ENCODE data around the gene SLC6A18. TPM values are rescaled to one million over a fixed set of nuclear protein-coding genes. Genes with fewer than 3 reads are reported as not detected.
A peak's percentile ranks its signal among the peaks of the same experiment; 100 is the strongest.

SLC6A18 gene
- total and polyA plus RNA-seq, 9 of the 15 experiments (the other 6 are each of a cell fraction or from before 2014, with no cell fraction given), result not detected

DNA sequence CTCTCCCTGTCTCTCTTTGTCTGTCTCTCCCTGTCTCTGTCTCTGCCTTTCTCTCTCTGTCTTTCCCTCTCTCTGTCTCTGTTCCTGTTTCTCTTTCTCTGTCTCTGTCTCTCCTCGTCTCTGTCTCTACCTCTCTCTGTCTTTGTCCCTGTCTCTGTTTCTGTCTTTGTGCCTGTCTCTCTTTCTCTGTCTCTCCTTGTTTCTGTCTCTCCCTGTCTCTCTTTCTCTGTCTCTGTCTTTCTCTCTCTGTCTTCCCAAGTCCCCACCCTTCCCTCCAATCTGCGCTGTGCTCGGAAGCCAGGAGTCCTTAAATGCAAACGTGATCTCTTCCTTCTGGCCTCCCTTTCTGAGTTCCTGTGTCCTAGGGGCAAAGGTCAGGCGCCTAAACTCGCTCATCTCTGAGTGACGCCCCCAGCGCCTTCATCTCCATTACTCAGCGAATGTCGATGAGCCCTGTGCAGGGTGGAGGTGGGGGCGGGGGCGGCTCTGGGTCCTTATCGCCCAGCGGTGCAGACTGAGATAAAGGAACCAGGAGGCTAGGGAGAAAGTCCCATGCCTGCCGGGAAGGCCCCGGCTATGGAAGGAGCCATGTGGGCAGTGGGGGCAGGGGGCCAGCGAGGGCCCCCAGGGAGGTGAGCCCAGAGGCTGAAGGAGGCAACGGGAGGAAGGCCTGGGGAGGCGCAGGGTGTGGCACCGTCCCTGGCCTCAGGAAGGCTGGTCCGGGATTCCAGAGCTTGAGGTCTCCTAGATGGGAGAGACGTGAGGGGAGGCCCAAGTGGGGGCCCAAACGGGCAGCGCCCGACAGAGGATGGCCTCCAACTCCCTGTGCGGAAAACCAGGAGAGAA, 25.3 kb upstream of the SLC6A18 start (continued):
- no peak for TF ChIP-seq ZNF282 (CRISPR knock-in tag; IDR thresholded peaks at IDR 0.05)
- TF ChIP-seq POLR3G (IDR thresholded peaks at IDR 0.05; ENCODE audit: extremely low read depth, insufficient read length, insufficient replicate concordance), result no peak
- no peak; the same call in 1 of the 2 replicates for TF ChIP-seq MBD2 (IDR thresholded peaks at IDR 0.05; ENCODE audit: borderline replicate concordance, low read depth)
- TF ChIP-seq NFE2 (IDR thresholded peaks at IDR 0.05; ENCODE audit: low read depth), result peak; percentile 90
- TF ChIP-seq ZFX (CRISPR knock-in tag; IDR thresholded peaks at IDR 0.05), result peak; percentile 52; the same call in 1 of the 2 replicates
- TF ChIP-seq CBFA2T3 (IDR thresholded peaks at IDR 0.05), result peak; percentile 80
- TF ChIP-seq L3MBTL2 (IDR thresholded peaks at IDR 0.05), result peak; percentile 80
- no peak for TF ChIP-seq HCFC1 (IDR thresholded peaks at IDR 0.05; ENCODE audit: low read depth, low read length)
- TF ChIP-seq, protein P1, sequence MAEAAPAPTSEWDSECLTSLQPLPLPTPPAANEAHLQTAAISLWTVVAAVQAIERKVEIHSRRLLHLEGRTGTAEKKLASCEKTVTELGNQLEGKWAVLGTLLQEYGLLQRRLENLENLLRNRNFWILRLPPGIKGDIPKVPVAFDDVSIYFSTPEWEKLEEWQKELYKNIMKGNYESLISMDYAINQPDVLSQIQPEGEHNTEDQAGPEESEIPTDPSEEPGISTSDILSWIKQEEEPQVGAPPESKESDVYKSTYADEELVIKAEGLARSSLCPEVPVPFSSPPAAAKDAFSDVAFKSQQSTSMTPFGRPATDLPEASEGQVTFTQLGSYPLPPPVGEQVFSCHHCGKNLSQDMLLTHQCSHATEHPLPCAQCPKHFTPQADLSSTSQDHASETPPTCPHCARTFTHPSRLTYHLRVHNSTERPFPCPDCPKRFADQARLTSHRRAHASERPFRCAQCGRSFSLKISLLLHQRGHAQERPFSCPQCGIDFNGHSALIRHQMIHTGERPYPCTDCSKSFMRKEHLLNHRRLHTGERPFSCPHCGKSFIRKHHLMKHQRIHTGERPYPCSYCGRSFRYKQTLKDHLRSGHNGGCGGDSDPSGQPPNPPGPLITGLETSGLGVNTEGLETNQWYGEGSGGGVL (CRISPR knock-in tag; IDR thresholded peaks at IDR 0.05), result no peak
- TF ChIP-seq NCOA4 (IDR thresholded peaks at IDR 0.05; ENCODE audit: partially characterized antibody), result no peak
- TF ChIP-seq, protein P2, sequence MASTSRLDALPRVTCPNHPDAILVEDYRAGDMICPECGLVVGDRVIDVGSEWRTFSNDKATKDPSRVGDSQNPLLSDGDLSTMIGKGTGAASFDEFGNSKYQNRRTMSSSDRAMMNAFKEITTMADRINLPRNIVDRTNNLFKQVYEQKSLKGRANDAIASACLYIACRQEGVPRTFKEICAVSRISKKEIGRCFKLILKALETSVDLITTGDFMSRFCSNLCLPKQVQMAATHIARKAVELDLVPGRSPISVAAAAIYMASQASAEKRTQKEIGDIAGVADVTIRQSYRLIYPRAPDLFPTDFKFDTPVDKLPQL (IDR thresholded peaks at IDR 0.05; ENCODE audit: extremely low read depth, insufficient read length), result no peak
- TF ChIP-seq CBFB (CRISPR knock-in tag; IDR thresholded peaks at IDR 0.05), result no peak
- no peak for TF ChIP-seq ZZZ3 (IDR thresholded peaks at IDR 0.05)
- TF ChIP-seq, protein P3, sequence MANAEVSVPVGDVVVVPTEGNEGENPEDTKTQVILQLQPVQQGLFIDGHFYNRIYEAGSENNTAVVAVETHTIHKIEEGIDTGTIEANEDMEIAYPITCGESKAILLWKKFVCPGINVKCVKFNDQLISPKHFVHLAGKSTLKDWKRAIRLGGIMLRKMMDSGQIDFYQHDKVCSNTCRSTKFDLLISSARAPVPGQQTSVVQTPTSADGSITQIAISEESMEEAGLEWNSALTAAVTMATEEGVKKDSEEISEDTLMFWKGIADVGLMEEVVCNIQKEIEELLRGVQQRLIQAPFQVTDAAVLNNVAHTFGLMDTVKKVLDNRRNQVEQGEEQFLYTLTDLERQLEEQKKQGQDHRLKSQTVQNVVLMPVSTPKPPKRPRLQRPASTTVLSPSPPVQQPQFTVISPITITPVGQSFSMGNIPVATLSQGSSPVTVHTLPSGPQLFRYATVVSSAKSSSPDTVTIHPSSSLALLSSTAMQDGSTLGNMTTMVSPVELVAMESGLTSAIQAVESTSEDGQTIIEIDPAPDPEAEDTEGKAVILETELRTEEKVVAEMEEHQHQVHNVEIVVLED (CRISPR knock-in tag; IDR thresholded peaks at IDR 0.05), result no peak; the same call in 1 of the 2 replicates
- TF ChIP-seq, protein P4, sequence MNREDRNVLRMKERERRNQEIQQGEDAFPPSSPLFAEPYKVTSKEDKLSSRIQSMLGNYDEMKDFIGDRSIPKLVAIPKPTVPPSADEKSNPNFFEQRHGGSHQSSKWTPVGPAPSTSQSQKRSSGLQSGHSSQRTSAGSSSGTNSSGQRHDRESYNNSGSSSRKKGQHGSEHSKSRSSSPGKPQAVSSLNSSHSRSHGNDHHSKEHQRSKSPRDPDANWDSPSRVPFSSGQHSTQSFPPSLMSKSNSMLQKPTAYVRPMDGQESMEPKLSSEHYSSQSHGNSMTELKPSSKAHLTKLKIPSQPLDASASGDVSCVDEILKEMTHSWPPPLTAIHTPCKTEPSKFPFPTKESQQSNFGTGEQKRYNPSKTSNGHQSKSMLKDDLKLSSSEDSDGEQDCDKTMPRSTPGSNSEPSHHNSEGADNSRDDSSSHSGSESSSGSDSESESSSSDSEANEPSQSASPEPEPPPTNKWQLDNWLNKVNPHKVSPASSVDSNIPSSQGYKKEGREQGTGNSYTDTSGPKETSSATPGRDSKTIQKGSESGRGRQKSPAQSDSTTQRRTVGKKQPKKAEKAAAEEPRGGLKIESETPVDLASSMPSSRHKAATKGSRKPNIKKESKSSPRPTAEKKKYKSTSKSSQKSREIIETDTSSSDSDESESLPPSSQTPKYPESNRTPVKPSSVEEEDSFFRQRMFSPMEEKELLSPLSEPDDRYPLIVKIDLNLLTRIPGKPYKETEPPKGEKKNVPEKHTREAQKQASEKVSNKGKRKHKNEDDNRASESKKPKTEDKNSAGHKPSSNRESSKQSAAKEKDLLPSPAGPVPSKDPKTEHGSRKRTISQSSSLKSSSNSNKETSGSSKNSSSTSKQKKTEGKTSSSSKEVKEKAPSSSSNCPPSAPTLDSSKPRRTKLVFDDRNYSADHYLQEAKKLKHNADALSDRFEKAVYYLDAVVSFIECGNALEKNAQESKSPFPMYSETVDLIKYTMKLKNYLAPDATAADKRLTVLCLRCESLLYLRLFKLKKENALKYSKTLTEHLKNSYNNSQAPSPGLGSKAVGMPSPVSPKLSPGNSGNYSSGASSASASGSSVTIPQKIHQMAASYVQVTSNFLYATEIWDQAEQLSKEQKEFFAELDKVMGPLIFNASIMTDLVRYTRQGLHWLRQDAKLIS (CRISPR knock-in tag; IDR thresholded peaks at IDR 0.05), result no peak
- TF ChIP-seq ERF (CRISPR knock-in tag; IDR thresholded peaks at IDR 0.05), result no peak; the same call in 1 of the 2 replicates
- TF ChIP-seq KHSRP (IDR thresholded peaks at IDR 0.05), result no peak; the same call in 1 of the 2 replicates
- TF ChIP-seq MAFF (IDR thresholded peaks at IDR 0.05; ENCODE audit: low read length), result peak; percentile 63

Measured in K562 (cell line).